Aorta (tissue), 5 donors: Measurements from ENCODE around the gene GSDME. TPM values are rescaled to one million over a fixed set of nuclear protein-coding genes. Genes with fewer than 3 reads are reported as not detected.

Source experiments
- ATAC-seq: fragments of 200-7000 bp; cut with Tn5 transposase; one replicate; pipeline ENCODE4 v1.9.1; 2022; ENCODE audit warnings: moderate library complexity; ENCODE audit not compliant: low FRiP score
- DNase-seq, 2 donors: peaks; one replicate each; pipeline ENCODE4 v3.0.0-alpha.2; 2020
- H3K27ac ChIP-seq, 2 donors: one replicate each; pipeline ENCODE4 v1.5.1; 2013; ENCODE audit warnings: low read length in 2 of 2, mild to moderate bottlenecking in 2 of 2, moderate library complexity in 2 of 2, control low read depth in 1 of 2, inconsistent platforms in 1 of 2, low read depth in 1 of 2
- H3K27me3 ChIP-seq, 2 donors: one replicate each; pipeline ENCODE4 v1.6.1; 2013; ENCODE audit warnings: control low read depth in 1 of 2, low read length in 1 of 2, mild to moderate bottlenecking in 1 of 2, moderate library complexity in 1 of 2; ENCODE audit not compliant: insufficient read depth in 2 of 2, control insufficient read depth in 1 of 2
- H3K36me3 ChIP-seq, 2 donors: one replicate each; pipeline ENCODE4 v1.6.1; 2013; ENCODE audit warnings: control low read depth in 1 of 2, low read length in 1 of 2, mild to moderate bottlenecking in 1 of 2; ENCODE audit not compliant: insufficient read depth in 2 of 2, control insufficient read depth in 1 of 2
- H3K4me1 ChIP-seq, 2 donors: one replicate each; pipeline ENCODE4 v1.6.1; 2013; ENCODE audit warnings: low read length in 2 of 2, control low read depth in 1 of 2, mild to moderate bottlenecking in 1 of 2, moderate library complexity in 1 of 2; ENCODE audit not compliant: insufficient read depth in 2 of 2, control insufficient read depth in 1 of 2
- H3K4me3 ChIP-seq, 2 donors: one replicate each; pipeline ENCODE4 v1.5.1; 2013; ENCODE audit warnings: low read length in 2 of 2, control low read depth in 1 of 2, mild to moderate bottlenecking in 1 of 2
- H3K9me3 ChIP-seq: one replicate; pipeline ENCODE4 v1.6.1; 2013; ENCODE audit warnings: mild to moderate bottlenecking, low read length; ENCODE audit not compliant: control insufficient read depth
- WGBS, 2 donors: extraction: QIAGEN DNeasy Blood & Tissue Kit; methylation state at CpG; one replicate each; pipeline ENCODE4 v1.1.7; 2013; 5-methylcytosine and 5-hydroxymethylcytosine counted together
- intact Hi-C, 2 donors: fragments of 100-400 bp; cut with DNase I; formaldehyde crosslinking; loops; one replicate each; pipeline versions ENCODE4 v1.14.2 to v1.15.0; 2022
- polyA plus RNA-seq, 2 donors: library from polyadenylated mRNA; stranded (reverse); fragments of 200-250 nt; gene quantifications; one replicate each; pipeline ENCODE4 v1.2.3, GENCODE V29; 2013
- total RNA-seq, 2 donors: library from RNA; stranded (reverse); fragmentation: NEBNext Ultra II Directional; extraction: Animal tissue kit (Norgen Biotek cat#: 25700); gene quantifications; one replicate each; pipeline ENCODE4 v1.2.1, GENCODE V29; 2021
- donor health status: healthy with polysubstance abuse.
- donor health status: Bipolar disorder and iron deficiency.
- donor health status: DM: no; HTN: no; CAD: no.
- donor health status: DM: no; HTN: no; CAD: no.
- donor health status: DM: yes; HTN: yes; CAD: no.

GSDME gene
- total and polyA plus RNA-seq, 4 donors, result 15.1 to 20.3 (median 17.5) TPM

DNA sequence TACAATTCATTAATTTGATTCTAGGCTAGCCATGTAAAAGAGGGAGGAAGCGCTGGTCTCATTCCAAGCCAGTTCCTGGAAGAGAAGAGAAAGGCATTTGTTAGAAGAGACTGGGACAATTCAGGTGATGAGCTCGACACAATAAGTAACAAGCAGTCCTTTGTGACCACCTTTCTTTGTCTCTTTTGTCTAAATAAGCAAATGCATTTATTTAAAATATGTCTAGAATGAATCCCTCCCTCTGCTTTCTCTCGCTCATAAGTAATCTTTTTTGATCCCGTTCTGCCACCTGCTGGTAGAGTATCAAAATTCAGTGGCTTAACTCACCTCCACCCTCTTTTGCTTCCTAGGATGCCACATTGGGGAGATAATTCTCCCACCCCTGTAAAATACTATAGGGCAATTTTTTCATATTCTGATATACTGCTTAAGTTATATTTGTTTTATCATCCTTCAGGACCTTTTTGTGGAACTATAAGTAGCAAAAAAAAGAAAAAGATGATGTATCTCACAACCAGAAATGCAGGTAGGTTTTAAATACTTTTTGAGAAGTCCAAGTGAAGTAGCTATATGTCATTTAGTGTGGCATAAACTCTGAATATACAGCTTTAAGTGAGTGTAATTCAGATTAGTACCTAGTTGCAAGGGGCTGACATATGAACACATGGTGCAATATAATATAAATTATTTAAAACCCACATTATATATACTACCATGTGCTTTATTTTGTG lies 91.5 kb downstream of the GSDME start:
- no peak for ATAC-seq
- WGBS, 2 donors, result 26 to 28% methylated on average over 4 of the region's 4 CpGs
- Histone ChIP-seq H3K27ac (no peak overlapping the region), H3K36me3 (no peaks in the 10 kb centered on the region), H3K27me3 (no peaks in the 10 kb centered on the region), H3K4me3 (no peak overlapping the region), H3K4me1 (no peaks in the 10 kb centered on the region), H3K9me3 (no peaks in the 10 kb centered on the region)
- intact Hi-C loops, result loop anchor here (2.0 to 5.0 kb wide), 4 partner anchors 91 to 378 kb away; no protein-coding TSS in a partner anchor
- DNase-seq, result no peak

DNA sequence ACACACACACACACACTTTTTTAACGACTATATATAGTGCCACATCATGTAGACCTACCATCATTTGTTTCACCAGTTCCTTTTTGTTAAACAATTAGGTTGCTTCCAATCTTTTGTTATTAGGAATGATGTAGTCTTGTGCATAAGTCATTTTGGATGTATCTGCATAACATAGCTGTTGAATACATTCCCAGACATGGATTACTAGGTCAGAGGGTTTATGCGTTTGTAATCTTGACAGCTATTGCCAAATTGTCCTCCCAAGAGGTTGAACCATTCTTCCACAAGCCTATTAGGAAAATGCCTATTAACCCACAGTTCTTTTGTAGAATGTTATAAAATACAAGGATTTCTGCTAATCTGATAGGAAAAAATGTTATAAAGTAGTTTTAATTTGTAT lies 96.7 kb downstream of the GSDME start:
- Histone ChIP-seq H3K4me3 (no peak overlapping the region), H3K27me3 (no peaks in the 10 kb centered on the region), H3K4me1 (no peaks in the 10 kb centered on the region), H3K27ac (no peak overlapping the region), H3K36me3 (no peaks in the 10 kb centered on the region), H3K9me3 (no peaks in the 10 kb centered on the region)
- ATAC-seq, result no peak
- no peak for DNase-seq
- 68 to 83% methylated on average over 2 of the region's 2 CpGs for WGBS, 2 donors
- intact Hi-C loops, result no loop called here

GRCh38 chr7:24659505-24659904 lies 97.8 kb downstream of the GSDME start:
- Histone ChIP-seq H3K9me3 (no peaks in the 10 kb centered on the region), H3K4me3 (no peak overlapping the region), H3K27ac (no peak overlapping the region), H3K27me3 (no peaks in the 10 kb centered on the region), H3K36me3 (no peaks in the 10 kb centered on the region), H3K4me1 (no peaks in the 10 kb centered on the region)
- intact Hi-C loops, result no loop called here
- no peak for DNase-seq
- 79 to 89% methylated on average over 2 of the region's 2 CpGs for WGBS, 2 donors
- no peak for ATAC-seq

DNA sequence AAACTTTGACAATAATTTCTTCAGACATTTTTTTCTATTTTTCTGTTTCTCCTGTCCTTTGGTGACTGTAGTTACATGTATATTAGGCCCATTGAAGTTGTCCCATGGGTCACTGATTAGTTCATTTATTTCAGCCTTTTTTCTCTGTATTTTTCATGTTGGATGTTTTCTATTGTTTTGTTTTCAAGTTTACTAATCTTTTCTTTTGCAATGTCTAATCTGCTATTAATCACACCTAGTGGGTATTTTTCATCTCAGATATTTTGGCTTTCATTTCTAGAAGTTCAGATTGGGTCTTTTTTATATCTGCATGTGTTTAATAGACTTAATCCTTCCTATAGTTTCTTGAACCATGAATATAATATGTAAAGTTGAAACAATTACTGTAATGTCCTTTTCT lies 99.3 kb downstream of the GSDME start:
- intact Hi-C loops, result no loop called here
- no peaks in the 10 kb centered on the region for H3K27me3 ChIP-seq
- H3K4me3 ChIP-seq, result no peak overlapping the region
- H3K9me3 ChIP-seq, result no peaks in the 10 kb centered on the region
- no peaks in the 10 kb centered on the region for H3K36me3 ChIP-seq
- no peak for ATAC-seq
- no peak overlapping the region for H3K27ac ChIP-seq
- H3K4me1 ChIP-seq, result no peaks in the 10 kb centered on the region
- DNase-seq, result no peak

DNA sequence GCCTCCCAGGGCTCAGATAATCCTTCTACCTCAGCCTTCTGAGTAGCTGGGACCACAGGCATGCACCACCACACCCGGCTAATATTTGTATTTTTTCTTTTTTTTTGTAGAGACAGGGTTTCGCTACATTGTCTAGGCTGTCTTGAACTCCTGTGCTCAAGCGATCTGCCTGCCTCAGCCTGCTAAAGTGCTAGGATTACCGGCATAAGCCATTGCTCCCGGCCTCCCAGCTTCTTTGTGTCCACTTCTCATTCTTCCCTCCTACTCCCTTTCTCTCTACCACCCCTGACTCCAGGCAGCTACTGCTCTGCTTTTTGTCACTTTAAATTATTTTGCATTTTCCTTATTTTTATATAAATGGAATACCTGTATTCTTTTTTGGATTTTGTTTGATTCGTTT lies 100.7 kb downstream of the GSDME start:
- no peaks in the 10 kb centered on the region for H3K36me3 ChIP-seq
- no peaks in the 10 kb centered on the region for H3K4me1 ChIP-seq
- DNase-seq (no peak), ATAC-seq (no peak)
- intact Hi-C loops, result no loop called here
- no peaks in the 10 kb centered on the region for H3K9me3 ChIP-seq
- no peak overlapping the region for H3K27ac ChIP-seq
- H3K27me3 ChIP-seq, result no peaks in the 10 kb centered on the region
- WGBS, 2 donors, result 91 to 98% methylated on average over 6 of the region's 6 CpGs
- H3K4me3 ChIP-seq, result no peak overlapping the region

- ATAC-seq (no peak), DNase-seq (no peak)
- Histone ChIP-seq H3K36me3 (no peaks in the 10 kb centered on the region), H3K9me3 (no peaks in the 10 kb centered on the region), H3K4me1 (no peaks in the 10 kb centered on the region), H3K27me3 (no peaks in the 10 kb centered on the region), H3K27ac (no peak overlapping the region), H3K4me3 (no peak overlapping the region)
- 66 to 75% methylated on average over 1 of the region's 1 CpG for WGBS, 2 donors
- intact Hi-C loops, result no loop called here
These were observed 103.0 kb downstream of the GSDME start for GRCh38 chr7:24654305-24654704.

GRCh38 chr7:24653316-24654085 lies 103.8 kb downstream of the GSDME start:
- no peaks in the 10 kb centered on the region for H3K27me3 ChIP-seq
- no peak for ATAC-seq

GRCh38 chr7:24652251-24652939 lies 104.9 kb downstream of the GSDME start:
- H3K4me3 ChIP-seq, result no peak overlapping the region
- intact Hi-C loops, result no loop called here
- WGBS, 2 donors, result 61 to 63% methylated on average over 5 of the region's 5 CpGs

More at GRCh38 chr7:24653316-24654085, 103.8 kb downstream of the GSDME start:
- H3K9me3 ChIP-seq, result no peaks in the 10 kb centered on the region
- no peaks in the 10 kb centered on the region for H3K36me3 ChIP-seq
- no peak overlapping the region for H3K27ac ChIP-seq
- DNase-seq, result no peak
- H3K4me3 ChIP-seq, result peak overlapping the region; percentile 36 to 64
- H3K4me1 ChIP-seq, result no peaks in the 10 kb centered on the region
- intact Hi-C loops, result no loop called here
- 29 to 41% methylated on average over 4 of the region's 4 CpGs for WGBS, 2 donors

More at GRCh38 chr7:24652251-24652939, 104.9 kb downstream of the GSDME start:
- Histone ChIP-seq H3K4me1 (no peaks in the 10 kb centered on the region), H3K27me3 (no peaks in the 10 kb centered on the region), H3K36me3 (no peaks in the 10 kb centered on the region), H3K27ac (no peak overlapping the region), H3K9me3 (no peaks in the 10 kb centered on the region)
- no peak for ATAC-seq
- no peak for DNase-seq
